Ishikawa (cell line): Measurements from ENCODE around the gene MARK3.

Experiments used
- CREB1 ChIP-seq: IDR thresholded peaks from 2 replicates; pipeline ENCODE4 v1.6.1; 2012; ENCODE audit warnings: low read depth
- EP300 ChIP-seq: IDR thresholded peaks from 2 replicates; pipeline ENCODE4 v1.6.1; 2012; ENCODE audit warnings: borderline replicate concordance
- NFIC ChIP-seq: IDR thresholded peaks from 2 replicates; pipeline ENCODE4 v1.6.1; 2012
- RAD21 ChIP-seq: IDR thresholded peaks from 2 replicates; pipeline ENCODE4 v1.6.1; 2012; ENCODE audit warnings: low read depth
- REST ChIP-seq: IDR thresholded peaks from 2 replicates; pipeline ENCODE4 v1.6.1; 2012; ENCODE audit warnings: low read depth, mild to moderate bottlenecking
- TF ChIP-seq, protein P1 (sequence below): IDR thresholded peaks from 2 replicates; pipeline ENCODE4 v1.6.1; 2012

GRCh38 chr14:103339561-103339960 is 45.7 kb upstream of the MARK3 start:
- TF ChIP-seq, protein P1, sequence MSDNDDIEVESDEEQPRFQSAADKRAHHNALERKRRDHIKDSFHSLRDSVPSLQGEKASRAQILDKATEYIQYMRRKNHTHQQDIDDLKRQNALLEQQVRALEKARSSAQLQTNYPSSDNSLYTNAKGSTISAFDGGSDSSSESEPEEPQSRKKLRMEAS = no peak
- TF ChIP-seq CREB1 (no peak), RAD21 (no peak), NFIC (no peak), REST (no peak), EP300 (no peak)
